NB4 (cell line): Measurements from ENCODE around the gene INSL6.

Source experiments
- DNase-seq: peaks from one replicate; pipeline ENCODE4 v3.0.0; 2010; ENCODE audit warnings: low read depth
- H3K4me3 ChIP-seq: one replicate; pipeline ENCODE4 v1.5.1; 2011; ENCODE audit warnings: mild to moderate bottlenecking, low read depth, low read length, moderate library complexity
- CTCF ChIP-seq: IDR thresholded peaks from one replicate; pipeline ENCODE4 v1.5.1; 2012; ENCODE audit warnings: low read depth, low read length
- MAX ChIP-seq: IDR thresholded peaks from 2 replicates; pipeline ENCODE4 v1.6.1; 2011; ENCODE audit warnings: low read depth, low read length
- MYC ChIP-seq: IDR thresholded peaks from 2 replicates; pipeline ENCODE4 v1.6.1; 2011; ENCODE audit warnings: low read depth, low read length
- POLR2A ChIP-seq: IDR thresholded peaks from 2 replicates; pipeline ENCODE4 v1.6.1; 2011; ENCODE audit warnings: mild to moderate bottlenecking; ENCODE audit not compliant: insufficient read length; ENCODE audit errors: extremely low read depth

INSL6 gene

GRCh38 chr9:5146241-5146640, 39.2 kb downstream of the INSL6 start:
- DNase-seq = no peak
- no peak overlapping the region for H3K4me3 ChIP-seq
- TF ChIP-seq CTCF (no peak), POLR2A (no peak), MYC (no peak), MAX (no peak)

- TF ChIP-seq POLR2A (no peak), CTCF (no peak), MYC (no peak), MAX (no peak)
- no peak for DNase-seq
These were observed 41.2 kb downstream of the INSL6 start for GRCh38 chr9:5144217-5144616.

GRCh38 chr9:5140151-5140550, 45.3 kb downstream of the INSL6 start:
- TF ChIP-seq CTCF (no peak), POLR2A (no peak), MYC (no peak), MAX (no peak)
- no peak for DNase-seq
- no peak overlapping the region for H3K4me3 ChIP-seq

More at GRCh38 chr9:5144217-5144616, 41.2 kb downstream of the INSL6 start:
- H3K4me3 ChIP-seq = no peak overlapping the region

- DNase-seq = no peak
- TF ChIP-seq MYC (no peak), POLR2A (no peak), MAX (no peak), CTCF (no peak)
These were observed 62.9 kb downstream of the INSL6 start for GRCh38 chr9:5122516-5122915.

GRCh38 chr9:5122116-5122515, 63.3 kb downstream of the INSL6 start:
- no peak for TF ChIP-seq MAX
- no peak for TF ChIP-seq MYC
- no peak for TF ChIP-seq POLR2A
- no peak for TF ChIP-seq CTCF

More at GRCh38 chr9:5122516-5122915, 62.9 kb downstream of the INSL6 start:
- H3K4me3 ChIP-seq = no peak overlapping the region

GRCh38 chr9:5113994-5114748, 71.3 kb downstream of the INSL6 start:
- H3K4me3 ChIP-seq = no peak overlapping the region

More at GRCh38 chr9:5122116-5122515, 63.3 kb downstream of the INSL6 start:
- DNase-seq = no peak
- no peak overlapping the region for H3K4me3 ChIP-seq

More at GRCh38 chr9:5113994-5114748, 71.3 kb downstream of the INSL6 start:
- no peak for DNase-seq
- TF ChIP-seq CTCF (no peak), MYC (no peak), MAX (no peak), POLR2A (no peak)
